Osteocyte (in vitro differentiated cells): ENCODE data around the gene KRT7. TPM values are rescaled to one million over a fixed set of nuclear protein-coding genes. Genes with fewer than 3 reads are reported as not detected.
"Not testable (repeated sequence)": the region's sequence is repeated elsewhere in the genome, so short reads cannot be mapped to it uniquely, and the experiment has no call there.

Source experiments
- DNase-seq: peaks from one replicate; pipeline ENCODE4 v3.0.0; 2021; ENCODE audit warnings: mixed read lengths; ENCODE audit not compliant: unreplicated experiment; ENCODE audit errors: extremely low spot score
- H3K27ac Mint-ChIP-seq: one replicate; pipeline ENCODE4 v1.8.0; 2021; ENCODE audit warnings: mild to moderate bottlenecking, mixed read lengths; ENCODE audit not compliant: unreplicated experiment
- H3K27me3 Mint-ChIP-seq: one replicate; pipeline ENCODE4 v1.8.0; 2021; ENCODE audit warnings: mixed read lengths; ENCODE audit not compliant: unreplicated experiment
- H3K36me3 Mint-ChIP-seq: one replicate; pipeline ENCODE4 v1.8.0; 2021; ENCODE audit warnings: mixed read lengths; ENCODE audit not compliant: unreplicated experiment
- H3K4me1 Mint-ChIP-seq: one replicate; pipeline ENCODE4 v1.8.0; 2021; ENCODE audit warnings: mixed read lengths; ENCODE audit not compliant: unreplicated experiment
- H3K4me3 Mint-ChIP-seq: one replicate; pipeline ENCODE4 v1.8.0; 2021; ENCODE audit warnings: mild to moderate bottlenecking, moderate library complexity, mixed read lengths; ENCODE audit not compliant: unreplicated experiment
- H3K9me3 Mint-ChIP-seq: one replicate; pipeline ENCODE4 v1.8.0; 2021; ENCODE audit warnings: mixed read lengths; ENCODE audit not compliant: unreplicated experiment
- total RNA-seq: library from RNA; stranded (reverse); gene quantifications from 2 replicates; pipeline ENCODE4 v1.2.1, GENCODE V29; 2021
- TF ChIP-seq, protein P1 (sequence below): fragments of 200-600 bp; sonication (generic); IDR thresholded peaks from 2 replicates; pipeline ENCODE4 v1.5.0; 2021; ENCODE audit warnings: antibody characterized with exemption, mild to moderate bottlenecking, moderate library complexity

KRT7 gene
- total RNA-seq, 1 donor from 2014 or later = 168 TPM

DNA sequence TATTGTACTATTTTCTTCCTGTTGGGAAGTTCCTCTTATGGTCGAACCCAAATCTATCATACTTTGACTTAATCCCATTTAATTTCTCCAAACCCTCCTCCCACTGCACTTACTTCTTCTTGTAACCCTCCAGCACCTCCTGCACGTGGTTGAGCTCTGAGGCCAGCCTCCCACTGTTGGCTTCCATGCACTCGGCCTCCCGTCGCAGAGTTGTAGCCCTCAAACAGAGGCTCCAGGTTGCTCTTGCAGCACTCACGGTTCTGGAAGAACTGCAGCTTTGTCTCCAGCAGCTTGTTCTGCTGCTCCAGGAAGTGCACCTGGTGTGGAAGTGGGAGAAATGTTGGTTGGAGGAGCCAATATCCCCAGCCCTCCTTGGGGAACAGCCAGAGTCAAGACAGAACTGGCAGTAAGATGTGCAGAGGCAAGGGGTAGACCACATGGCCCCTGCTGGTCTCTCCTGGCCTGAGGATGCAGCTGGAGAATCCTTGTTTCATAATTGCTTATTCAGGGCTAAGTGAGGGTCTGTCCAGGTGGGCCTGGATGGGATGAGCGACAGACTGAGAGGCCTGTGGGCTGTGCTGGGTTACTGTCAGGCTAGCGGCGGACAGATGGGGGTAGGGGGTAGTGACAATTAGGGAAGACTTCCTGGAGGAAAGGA, 23.0 kb downstream of the KRT7 start:
- no peak for DNase-seq
- Mint-ChIP-seq H3K27me3 (no peaks in the 10 kb centered on the region), H3K27ac (no peak overlapping the region), H3K36me3 (no peaks in the 10 kb centered on the region), H3K9me3 (no peaks in the 10 kb centered on the region), H3K4me1 (peaks cover 19% of the 10 kb centered on the region), H3K4me3 (no peak overlapping the region)
- TF ChIP-seq, protein P1, sequence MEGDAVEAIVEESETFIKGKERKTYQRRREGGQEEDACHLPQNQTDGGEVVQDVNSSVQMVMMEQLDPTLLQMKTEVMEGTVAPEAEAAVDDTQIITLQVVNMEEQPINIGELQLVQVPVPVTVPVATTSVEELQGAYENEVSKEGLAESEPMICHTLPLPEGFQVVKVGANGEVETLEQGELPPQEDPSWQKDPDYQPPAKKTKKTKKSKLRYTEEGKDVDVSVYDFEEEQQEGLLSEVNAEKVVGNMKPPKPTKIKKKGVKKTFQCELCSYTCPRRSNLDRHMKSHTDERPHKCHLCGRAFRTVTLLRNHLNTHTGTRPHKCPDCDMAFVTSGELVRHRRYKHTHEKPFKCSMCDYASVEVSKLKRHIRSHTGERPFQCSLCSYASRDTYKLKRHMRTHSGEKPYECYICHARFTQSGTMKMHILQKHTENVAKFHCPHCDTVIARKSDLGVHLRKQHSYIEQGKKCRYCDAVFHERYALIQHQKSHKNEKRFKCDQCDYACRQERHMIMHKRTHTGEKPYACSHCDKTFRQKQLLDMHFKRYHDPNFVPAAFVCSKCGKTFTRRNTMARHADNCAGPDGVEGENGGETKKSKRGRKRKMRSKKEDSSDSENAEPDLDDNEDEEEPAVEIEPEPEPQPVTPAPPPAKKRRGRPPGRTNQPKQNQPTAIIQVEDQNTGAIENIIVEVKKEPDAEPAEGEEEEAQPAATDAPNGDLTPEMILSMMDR = no peak

DNA sequence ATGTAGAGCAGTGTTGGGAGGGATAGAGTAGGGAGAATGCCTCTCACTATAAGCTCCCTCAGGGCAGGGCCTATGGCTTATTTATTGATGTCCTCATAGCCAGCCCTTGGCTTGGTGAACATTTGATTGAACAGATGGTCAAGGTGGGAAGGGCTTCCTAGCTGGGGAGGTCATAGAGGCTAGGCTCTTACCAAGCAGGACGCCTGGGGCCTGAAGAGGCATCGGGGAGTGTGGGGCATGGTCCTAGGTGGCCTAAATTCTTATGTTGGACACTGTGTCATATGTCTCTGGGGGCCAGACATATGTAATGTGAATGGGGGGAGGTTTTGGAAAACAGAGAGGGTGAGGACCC, 23.5 kb downstream of the KRT7 start:
- Mint-ChIP-seq H3K27me3 (no peaks in the 10 kb centered on the region), H3K4me3 (no peak overlapping the region), H3K36me3 (no peaks in the 10 kb centered on the region), H3K4me1 (peaks cover 24% of the 10 kb centered on the region), H3K9me3 (no peaks in the 10 kb centered on the region), H3K27ac (no peak overlapping the region)
- no peak for DNase-seq
- TF ChIP-seq, protein P1 = no peak

DNA sequence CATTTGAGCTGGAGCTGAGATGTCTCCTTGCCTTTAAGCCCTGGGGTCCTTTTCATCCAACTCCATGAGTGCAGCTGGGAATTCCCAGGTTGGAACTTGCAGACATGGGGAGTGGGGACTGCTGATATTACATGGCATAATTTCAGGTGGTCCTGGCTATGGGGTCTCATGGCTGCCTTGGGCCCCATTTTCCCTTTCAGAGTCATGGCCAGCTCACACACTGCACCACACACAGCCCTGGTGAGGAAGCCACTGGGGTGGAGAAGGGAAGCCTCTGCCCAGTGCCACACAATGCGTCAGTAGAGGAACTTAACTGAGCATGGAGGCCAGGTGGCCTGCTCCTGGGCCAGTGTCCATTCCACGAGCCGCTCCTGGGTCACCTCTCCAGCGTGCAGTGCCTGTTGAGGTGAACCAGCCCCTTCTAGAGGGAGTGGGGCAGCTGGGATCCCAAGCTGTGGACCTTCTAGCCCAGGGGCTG, 24.1 kb downstream of the KRT7 start:
- TF ChIP-seq, protein P1 = no peak
- Mint-ChIP-seq H3K27ac (no peak overlapping the region), H3K36me3 (no peaks in the 10 kb centered on the region), H3K4me1 (peaks cover 26% of the 10 kb centered on the region), H3K9me3 (no peaks in the 10 kb centered on the region), H3K27me3 (no peaks in the 10 kb centered on the region), H3K4me3 (no peak overlapping the region)
- DNase-seq = no peak

DNA sequence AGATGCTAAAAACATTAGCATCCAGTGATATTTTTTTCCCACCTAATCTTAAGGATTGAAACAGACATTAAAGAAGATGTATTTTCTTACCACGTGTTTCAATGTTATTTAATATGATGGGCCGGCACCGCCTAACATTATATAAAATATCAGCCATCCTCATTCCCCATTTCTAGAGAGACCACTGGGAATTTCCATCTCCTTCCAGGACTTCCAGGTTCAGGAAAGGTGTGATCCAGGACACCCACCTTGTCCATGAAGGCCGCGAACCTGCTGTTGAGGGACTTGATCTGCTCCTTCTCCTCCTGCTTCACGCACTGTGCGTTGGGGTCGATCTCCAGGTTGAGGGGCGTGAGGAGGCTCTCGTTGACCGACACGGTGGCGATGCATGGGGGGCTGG, 24.9 kb downstream of the KRT7 start:
- peaks cover 26% of the 10 kb centered on the region for H3K4me1 Mint-ChIP-seq
- not testable (repeated sequence) for H3K4me3 Mint-ChIP-seq, H3K9me3 Mint-ChIP-seq, H3K36me3 Mint-ChIP-seq, H3K27me3 Mint-ChIP-seq, H3K27ac Mint-ChIP-seq, DNase-seq

DNA sequence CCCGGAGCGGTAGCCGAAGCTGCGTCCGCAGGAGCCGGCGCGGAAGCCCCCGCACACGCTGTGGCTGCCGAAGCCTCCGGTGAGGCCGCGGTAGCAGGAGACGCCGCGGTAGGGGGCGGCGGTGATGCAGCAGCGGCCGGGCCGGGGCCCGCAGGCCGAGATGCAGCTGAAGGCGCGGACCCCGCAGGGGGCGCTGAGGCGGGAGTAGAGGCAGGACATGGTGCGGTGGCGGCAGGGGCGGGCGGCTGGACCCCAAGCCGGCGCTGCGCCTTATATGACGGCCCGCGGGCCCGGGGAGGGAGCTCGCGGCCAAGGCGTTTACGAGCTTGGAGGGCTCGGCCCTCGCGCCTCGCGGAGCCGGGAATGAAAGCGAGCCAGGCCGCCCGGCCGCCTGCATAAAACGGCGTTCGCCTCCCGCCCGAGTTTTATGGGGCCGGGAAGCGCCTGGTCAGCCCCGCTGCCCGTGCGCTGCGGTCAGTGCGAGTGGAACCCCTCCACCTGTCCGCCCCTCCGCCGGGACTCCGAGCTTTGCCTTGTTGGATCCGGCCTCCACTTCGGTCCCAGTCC, 25.4 kb downstream of the KRT7 start:
- Mint-ChIP-seq H3K4me3 (no peak overlapping the region), H3K27ac (no peak overlapping the region), H3K36me3 (no peaks in the 10 kb centered on the region), H3K9me3 (no peaks in the 10 kb centered on the region), H3K4me1 (peaks cover 26% of the 10 kb centered on the region), H3K27me3 (no peaks in the 10 kb centered on the region)
- TF ChIP-seq, protein P1 = no peak
- no peak for DNase-seq
